Choroid plexus epithelial cell (primary cell): ENCODE measurements around the gene STOML2.
"Not testable (repeated sequence)": the region's sequence is repeated elsewhere in the genome, so short reads cannot be mapped to it uniquely, and the experiment has no call there.

Source experiments
- DNase-seq: peaks from one replicate; pipeline ENCODE4 v3.0.0-alpha.2; 2010; ENCODE audit warnings: low read depth
- H3K4me3 ChIP-seq: 2 replicates; pipeline ENCODE4 v1.5.1; 2011; ENCODE audit warnings: low read depth, mild to moderate bottlenecking, control low read depth, low read length, moderate library complexity
- CTCF ChIP-seq: conservative IDR thresholded peaks from 2 replicates; pipeline ENCODE4 v1.5.1; 2011; ENCODE audit warnings: low read depth, mild to moderate bottlenecking, control low read depth, inconsistent platforms, low read length, moderate library complexity

Gene STOML2

GRCh38 chr9:35102769-35103659 is at the start of gene STOML2:
STOML2 (minus strand) TSS chr9:35103131; CDS start chr9:35103094, 37 bp downstream.
- H3K4me3 ChIP-seq = peak within 1 kb of the TSS; percentile 70
- peak; percentile 7 for TF ChIP-seq CTCF
- peak; percentile 99 for DNase-seq

GRCh38 chr9:35147941-35148563 is 45.1 kb upstream of the STOML2 start:
- DNase-seq, H3K4me3 ChIP-seq: not testable (repeated sequence)

- no peak for DNase-seq
- no peak for TF ChIP-seq CTCF
- no peak overlapping the region for H3K4me3 ChIP-seq
Observed at GRCh38 chr9:35142037-35142436, 39.1 kb upstream of the STOML2 start.

GRCh38 chr9:35140093-35140492 is 37.2 kb upstream of the STOML2 start:
- no peak for TF ChIP-seq CTCF
- no peak overlapping the region for H3K4me3 ChIP-seq
- no peak for DNase-seq

GRCh38 chr9:35136866-35137265 is 33.9 kb upstream of the STOML2 start:
- DNase-seq = no peak
- H3K4me3 ChIP-seq = no peak overlapping the region
- TF ChIP-seq CTCF = no peak

GRCh38 chr9:35135988-35136387 is 33.1 kb upstream of the STOML2 start:
- no peak for TF ChIP-seq CTCF
- H3K4me3 ChIP-seq = no peak overlapping the region
- no peak for DNase-seq

GRCh38 chr9:35134920-35135319 is 32.0 kb upstream of the STOML2 start:
- no peak for TF ChIP-seq CTCF
- no peak overlapping the region for H3K4me3 ChIP-seq
- DNase-seq = no peak
